Measurements from ENCODE around the gene ZGRF1. TPM values are rescaled to one million over a fixed set of nuclear protein-coding genes. Genes with fewer than 3 reads are reported as not detected.
"Not testable (repeated sequence)": the region's sequence is repeated elsewhere in the genome, so short reads cannot be mapped to it uniquely, and the experiment has no call there.

ZGRF1 gene
- total RNA-seq, 2 donors from 2014 or later = 3.4 to 11.4 TPM

DNA sequence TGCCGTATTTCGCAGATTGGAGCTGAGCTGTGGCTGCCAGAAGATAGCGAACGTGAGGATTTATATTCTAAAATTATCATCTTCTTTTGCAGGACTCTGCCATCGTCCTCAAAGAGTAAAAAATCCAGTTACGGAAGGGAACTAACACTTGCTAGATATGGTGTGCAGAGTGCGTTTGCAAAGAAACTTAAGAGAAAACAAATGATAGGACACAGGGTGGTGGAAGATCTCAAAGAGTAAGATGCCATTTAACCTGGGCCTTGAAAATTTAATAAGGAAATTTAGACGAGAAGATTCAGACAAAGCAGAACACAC is 800 bp upstream of the ZGRF1 start:
- Histone ChIP-seq H3K4me3 (peak overlapping the region; percentile 52), H3K9me3 (no peaks in the 10 kb centered on the region), H3K27me3 (no peaks in the 10 kb centered on the region), H3K9ac (ENCODE audit: low read depth in 2 of 2, low read length in 2 of 2) (peak overlapping the region; percentile 44 to 92), H3K27ac (peak overlapping the region; percentile 85), H3K4me1 (no peaks in the 10 kb centered on the region), H3K36me3 (no peaks in the 10 kb centered on the region)
- intact Hi-C loops (cut with DNase I) = no loop called here
- TF ChIP-seq, protein P1, sequence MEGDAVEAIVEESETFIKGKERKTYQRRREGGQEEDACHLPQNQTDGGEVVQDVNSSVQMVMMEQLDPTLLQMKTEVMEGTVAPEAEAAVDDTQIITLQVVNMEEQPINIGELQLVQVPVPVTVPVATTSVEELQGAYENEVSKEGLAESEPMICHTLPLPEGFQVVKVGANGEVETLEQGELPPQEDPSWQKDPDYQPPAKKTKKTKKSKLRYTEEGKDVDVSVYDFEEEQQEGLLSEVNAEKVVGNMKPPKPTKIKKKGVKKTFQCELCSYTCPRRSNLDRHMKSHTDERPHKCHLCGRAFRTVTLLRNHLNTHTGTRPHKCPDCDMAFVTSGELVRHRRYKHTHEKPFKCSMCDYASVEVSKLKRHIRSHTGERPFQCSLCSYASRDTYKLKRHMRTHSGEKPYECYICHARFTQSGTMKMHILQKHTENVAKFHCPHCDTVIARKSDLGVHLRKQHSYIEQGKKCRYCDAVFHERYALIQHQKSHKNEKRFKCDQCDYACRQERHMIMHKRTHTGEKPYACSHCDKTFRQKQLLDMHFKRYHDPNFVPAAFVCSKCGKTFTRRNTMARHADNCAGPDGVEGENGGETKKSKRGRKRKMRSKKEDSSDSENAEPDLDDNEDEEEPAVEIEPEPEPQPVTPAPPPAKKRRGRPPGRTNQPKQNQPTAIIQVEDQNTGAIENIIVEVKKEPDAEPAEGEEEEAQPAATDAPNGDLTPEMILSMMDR (IDR thresholded peaks at IDR 0.05) = no peak
- no peak for DNase-seq

GRCh38 chr4:112633477-112634235 is 3.1 kb downstream of the ZGRF1 start:
- no peaks in the 10 kb centered on the region for H3K9me3 ChIP-seq
- no peaks in the 10 kb centered on the region for H3K4me1 ChIP-seq
- no peak overlapping the region for H3K27ac ChIP-seq
- TF ChIP-seq, protein P1 (IDR thresholded peaks at IDR 0.05) = no peak
- H3K4me3 ChIP-seq = no peak overlapping the region
- H3K27me3 ChIP-seq = no peaks in the 10 kb centered on the region
- no peak for DNase-seq
- no peak overlapping the region for H3K9ac ChIP-seq (ENCODE audit: low read depth in 2 of 2, low read length in 2 of 2)
- no peaks in the 10 kb centered on the region for H3K36me3 ChIP-seq
- intact Hi-C loops (cut with DNase I) = loop anchor here (5.0 kb wide), 2 partner anchors 134 to 304 kb away; no protein-coding TSS in a partner anchor

DNA sequence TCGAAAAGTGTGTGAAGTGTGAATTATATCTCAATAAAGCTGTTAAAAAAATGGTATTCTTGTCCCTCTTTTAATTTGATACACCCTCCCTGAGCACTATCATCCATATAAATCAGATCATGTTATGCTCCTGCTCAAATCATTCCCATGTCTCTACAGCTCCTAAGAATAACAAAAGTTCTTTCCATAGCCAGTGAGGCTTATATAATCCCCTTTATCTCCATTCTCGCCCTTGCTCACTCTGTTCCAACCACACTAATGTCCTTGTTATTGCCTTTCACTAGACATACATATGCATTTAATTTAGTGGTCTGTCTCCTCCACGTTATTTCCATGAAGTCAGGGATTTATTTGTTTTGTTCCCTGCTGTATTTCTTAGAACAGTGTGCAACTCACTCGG is 10.5 kb downstream of the ZGRF1 start:
- Histone ChIP-seq H3K27ac (no peak overlapping the region), H3K4me1 (no peaks in the 10 kb centered on the region), H3K4me3 (no peak overlapping the region), H3K27me3 (no peaks in the 10 kb centered on the region), H3K9me3 (no peaks in the 10 kb centered on the region), H3K9ac (ENCODE audit: low read depth in 2 of 2, low read length in 2 of 2) (no peak overlapping the region), H3K36me3 (no peaks in the 10 kb centered on the region)
- intact Hi-C loops (cut with DNase I) = no loop called here
- DNase-seq = no peak
- TF ChIP-seq, protein P1 (IDR thresholded peaks at IDR 0.05) = no peak

GRCh38 chr4:112616984-112617383 is 19.7 kb downstream of the ZGRF1 start:
- TF ChIP-seq, protein P1 (IDR thresholded peaks at IDR 0.05) = no peak
- H3K9ac ChIP-seq (ENCODE audit: low read depth in 2 of 2, low read length in 2 of 2) = no peak overlapping the region
- no peaks in the 10 kb centered on the region for H3K36me3 ChIP-seq
- H3K4me1 ChIP-seq = no peaks in the 10 kb centered on the region
- no peaks in the 10 kb centered on the region for H3K27me3 ChIP-seq
- H3K4me3 ChIP-seq = no peak overlapping the region
- no peaks in the 10 kb centered on the region for H3K9me3 ChIP-seq
- no peak for DNase-seq
- no peak overlapping the region for H3K27ac ChIP-seq
- intact Hi-C loops (cut with DNase I) = no loop called here

GRCh38 chr4:112612814-112613213 is 23.9 kb downstream of the ZGRF1 start:
- H3K27me3 ChIP-seq; DNase-seq; H3K9ac ChIP-seq (ENCODE audit: low read depth in 2 of 2, low read length in 2 of 2); intact Hi-C loops (cut with DNase I); H3K27ac ChIP-seq; H3K4me3 ChIP-seq; H3K36me3 ChIP-seq; H3K4me1 ChIP-seq; H3K9me3 ChIP-seq: not testable (repeated sequence)

- no peak overlapping the region for H3K9ac ChIP-seq (ENCODE audit: low read depth in 2 of 2, low read length in 2 of 2)
- no peaks in the 10 kb centered on the region for H3K4me1 ChIP-seq
- no peak overlapping the region for H3K27ac ChIP-seq
- no peaks in the 10 kb centered on the region for H3K27me3 ChIP-seq
- TF ChIP-seq, protein P1 (IDR thresholded peaks at IDR 0.05) = peak; percentile 47
- DNase-seq = peak; percentile 45
- H3K36me3 ChIP-seq = no peaks in the 10 kb centered on the region
- intact Hi-C loops (cut with DNase I) = loop anchor here (10.0 kb wide), 1 partner anchor 280 kb away; no protein-coding TSS in a partner anchor
- H3K4me3 ChIP-seq = no peak overlapping the region
- H3K9me3 ChIP-seq = no peaks in the 10 kb centered on the region
These were observed 32.1 kb downstream of the ZGRF1 start for GRCh38 chr4:112604589-112604988.
